GM10266 (cell line): ENCODE measurements around the gene ANP32A.
"Not testable (repeated sequence)": the region's sequence is repeated elsewhere in the genome, so short reads cannot be mapped to it uniquely, and the experiment has no call there.

ENCODE experiments used
- DNase-seq: peaks from one replicate; pipeline ENCODE4 v3.0.0; 2012; ENCODE audit errors: extremely low spot score
- CTCF ChIP-seq: IDR thresholded peaks from 2 replicates; pipeline ENCODE4 v1.5.1; 2012; ENCODE audit warnings: mild to moderate bottlenecking, low read depth; ENCODE audit not compliant: control insufficient read depth, insufficient read depth; ENCODE audit errors: missing control alignments

ANP32A gene

GRCh38 chr15:68820295-68821189 is at the start of gene ANP32A:
ANP32A (minus strand) TSS chr15:68820895; CDS start chr15:68820751, 144 bp downstream.
- TF ChIP-seq CTCF = no peak
- DNase-seq = peak; percentile 100

- no peak for TF ChIP-seq CTCF
- no peak for DNase-seq
Observed at GRCh38 chr15:68868296-68868695, 47.6 kb upstream of the ANP32A start.

GRCh38 chr15:68862415-68862814 is 41.7 kb upstream of the ANP32A start:
- no peak for TF ChIP-seq CTCF
- no peak for DNase-seq

- not testable (repeated sequence) for DNase-seq
Observed at GRCh38 chr15:68858666-68859065, 38.0 kb upstream of the ANP32A start.

- not testable (repeated sequence) for DNase-seq
Observed at GRCh38 chr15:68857443-68857842, 36.7 kb upstream of the ANP32A start.

GRCh38 chr15:68852461-68852860 is 31.8 kb upstream of the ANP32A start:
- DNase-seq = no peak
- TF ChIP-seq CTCF = no peak

- no peak for TF ChIP-seq CTCF
- DNase-seq = no peak
Observed at GRCh38 chr15:68851971-68852370, 31.3 kb upstream of the ANP32A start.

- no peak for DNase-seq
- no peak for TF ChIP-seq CTCF
Observed at GRCh38 chr15:68849497-68849896, 28.8 kb upstream of the ANP32A start.
